HepG2 (cell line): ENCODE data around the gene SYN1. TPM values are rescaled to one million over a fixed set of nuclear protein-coding genes. Genes with fewer than 3 reads are reported as not detected.

Experiments used
- ATAC-seq: fragments of 200-7000 bp; cut with Tn5 transposase; 3 replicates; pipeline ENCODE4 v1.9.1; 2020; ENCODE audit warnings: mild to moderate bottlenecking, moderate library complexity
- BruUV-seq: library from RNA; stranded (reverse); fragments of 400-500 nt; replicated peaks from 2 replicates; lab custom pipeline; 2021; lab: Mats Ljungman, UMichigan
- CTCF ChIA-PET: fragments of 300-600 bp; formaldehyde crosslinking; extraction: SDS; loops from one replicate; lab custom pipeline; 2021; ENCODE audit warnings: low total read pairs, inconsistent platforms, low intra/inter-chr PET ratio; lab: Yijun Ruan, JAX
- POLR2A ChIA-PET: fragments of 350-600 bp; sonication (Branson Sonifier 250); formaldehyde crosslinking; loops from one replicate; lab custom pipeline; 2020; ENCODE audit warnings: antibody characterized with exemption, inconsistent platforms; lab: Yijun Ruan, JAX
- DNase-seq: peaks from one replicate; pipeline ENCODE4 v3.0.0-alpha.2; 2015; ENCODE audit warnings: low spot score
- FAIRE-seq: peaks from 3 replicates; lab custom pipeline; 2011; peaks lifted over from hg19 to GRCh38; lab: Jason Lieb, UNC
- H2AFZ ChIP-seq: one replicate; pipeline ENCODE4 v1.6.1; 2011; ENCODE audit warnings: low read length, inconsistent platforms
- H3K27ac ChIP-seq: fragments of 300-600 bp; 3 replicates; pipeline ENCODE4 v1.8.0; 2011; ENCODE audit warnings: mixed run types, mild to moderate bottlenecking, mixed read lengths, low read length, inconsistent platforms; ENCODE audit not compliant: insufficient read depth; ENCODE audit errors: extremely low read length
- H3K27me3 ChIP-seq, 2 experiments: fragments of 200-600 bp in 1 of 2; 2 replicates in 1 of 2; 3 replicates in 1 of 2; pipeline versions ENCODE4 v1.6.0 to v1.8.0; 2011; ENCODE audit warnings: low read length in 2 of 2, mild to moderate bottlenecking in 2 of 2, moderate library complexity in 2 of 2, inconsistent platforms in 1 of 2; ENCODE audit not compliant: insufficient read depth in 2 of 2, control insufficient read depth in 1 of 2
- H3K36me3 ChIP-seq, 2 experiments: fragments of 200-600 bp in 1 of 2; replicated peaks in 1 of 2; 2 replicates in 1 of 2; 3 replicates in 1 of 2; pipeline versions ENCODE4 v1.5.1 to v1.8.0; 2011; ENCODE audit warnings: low read length in 2 of 2, inconsistent platforms in 1 of 2; ENCODE audit not compliant: insufficient read depth in 2 of 2, control insufficient read depth in 1 of 2
- H3K4me1 ChIP-seq: 2 replicates; pipeline ENCODE4 v1.5.1; 2012; ENCODE audit warnings: low read length, inconsistent platforms; ENCODE audit not compliant: insufficient read depth
- H3K4me2 ChIP-seq: 2 replicates; pipeline ENCODE4 v1.6.0; 2011; ENCODE audit warnings: low read depth, low read length, inconsistent platforms
- H3K4me3 ChIP-seq, 3 experiments: fragments of 200-600 bp in 1 of 3; sonication (generic), shearing (Covaris generic) in 1 of 3; replicated peaks in 1 of 3; 2 replicates each; pipeline ENCODE4 v1.5.1; 2011 to 2016; ENCODE audit warnings: low read length in 3 of 3, inconsistent platforms in 2 of 3, low read depth in 2 of 3, mild to moderate bottlenecking in 2 of 3, control low read depth in 1 of 3, mixed read lengths in 1 of 3; ENCODE audit not compliant: insufficient read depth in 1 of 3
- H3K79me2 ChIP-seq: one replicate; pipeline ENCODE4 v1.6.1; 2011; ENCODE audit warnings: low read length, inconsistent platforms; ENCODE audit not compliant: insufficient read depth
- H3K9ac ChIP-seq: 2 replicates; pipeline ENCODE4 v1.6.0; 2011; ENCODE audit warnings: mild to moderate bottlenecking, low read depth, low read length, inconsistent platforms; ENCODE audit not compliant: insufficient read depth
- H3K9me3 ChIP-seq: 2 replicates; pipeline ENCODE4 v1.5.1; 2012; ENCODE audit warnings: mild to moderate bottlenecking, low read length
- H4K20me1 ChIP-seq: 2 replicates; pipeline ENCODE4 v1.6.0; 2011; ENCODE audit warnings: inconsistent platforms, mild to moderate bottlenecking, low read length, moderate library complexity; ENCODE audit not compliant: insufficient read depth
- NBN ChIP-seq: fragments of 450-650 bp; conservative IDR thresholded peaks from 2 replicates; pipeline ENCODE4 v1.6.1; 2017
- NKX3-1 ChIP-seq: sonication (generic); formaldehyde crosslinking; IDR thresholded peaks from 2 replicates; pipeline ENCODE4 v1.5.0; 2020; ENCODE audit warnings: missing genetic modification reagents
- SIX4 ChIP-seq: sonication (generic); formaldehyde crosslinking; IDR thresholded peaks from 2 replicates; pipeline ENCODE4 v1.4.0; 2020; ENCODE audit warnings: missing genetic modification reagents
- SNAPC5 ChIP-seq: sonication (generic); formaldehyde crosslinking; IDR thresholded peaks from 2 replicates; pipeline ENCODE4 v1.8.1; 2023; ENCODE audit warnings: mild to moderate bottlenecking, missing genetic modification reagents, borderline replicate concordance
- TOE1 ChIP-seq: sonication (generic); formaldehyde crosslinking; IDR thresholded peaks from 2 replicates; pipeline ENCODE4 v1.4.0; 2020; ENCODE audit warnings: mild to moderate bottlenecking, missing genetic modification reagents
- ZFP91 ChIP-seq: sonication (generic); formaldehyde crosslinking; IDR thresholded peaks from 2 replicates; pipeline ENCODE4 v1.9.0; 2022; ENCODE audit warnings: missing genetic modification reagents, mild to moderate bottlenecking, borderline replicate concordance
- WGBS: methylation state at CpG from one replicate; pipeline ENCODE4 v1.1.6; 2017; ENCODE audit warnings: low lambda C conversion rate; 5-methylcytosine and 5-hydroxymethylcytosine counted together
- in situ Hi-C: cut with HindIII; loops from 2 replicates; pipeline ENCODE4 v1.10.0; 2017; ENCODE audit warnings: low pct_unique_long_range_greater_than_20kb; ENCODE audit not compliant: extremely low pct_ligation_motif_present
- intact Hi-C: fragments of 100-400 bp; cut with micrococcal nuclease; formaldehyde crosslinking; loops from one replicate; pipeline ENCODE4 v1.10.0; 2022; ENCODE audit not compliant: unreplicated experiment
- polyA plus RNA-seq, 8 experiments: library from polyadenylated mRNA; depleted of rRNA in 3 of 8; stranded (reverse) in 7 of 8; unstranded in 1 of 8; fragments of >200 nt; fragmentation: Illumina TruSeq in 4 of 8; extraction: Trizol in 4 of 8; gene quantifications; 2 replicates each; pipeline versions ENCODE4 v1.2.1 to v1.2.3, GENCODE V29; 2011 to 2016; ENCODE audit warnings: low read depth in 4 of 8, missing spikeins in 1 of 8, mixed read lengths in 1 of 8; ENCODE audit not compliant: insufficient read depth in 1 of 8
- total RNA-seq, 5 experiments: library from RNA; depleted of rRNA; stranded (reverse); fragments of >200 nt; fragmentation: Illumina TruSeq; extraction: Trizol; gene quantifications; 2 replicates each; pipeline ENCODE4 v1.2.3, GENCODE V29; 2016; ENCODE audit warnings: low read depth in 1 of 5
- TF ChIP-seq, protein P1 (sequence below): sonication (generic); formaldehyde crosslinking; IDR thresholded peaks from 2 replicates; pipeline ENCODE4 v1.4.0; 2020; ENCODE audit warnings: missing genetic modification reagents, borderline replicate concordance
- TF ChIP-seq, protein P2 (sequence below): IDR thresholded peaks from 2 replicates; pipeline ENCODE4 v1.6.1; 2016; ENCODE audit warnings: low read depth, missing genetic modification reagents, missing compliant biosample characterization
- TF ChIP-seq, protein P3 (sequence below): sonication (generic); formaldehyde crosslinking; IDR thresholded peaks from 2 replicates; pipeline ENCODE4 v1.5.0; 2020; ENCODE audit warnings: missing genetic modification reagents

SYN1 gene
- total and polyA plus RNA-seq, 2 of the 13 experiments (the other 11 are each of a cell fraction or from before 2014, with no cell fraction given): not detected

DNA sequence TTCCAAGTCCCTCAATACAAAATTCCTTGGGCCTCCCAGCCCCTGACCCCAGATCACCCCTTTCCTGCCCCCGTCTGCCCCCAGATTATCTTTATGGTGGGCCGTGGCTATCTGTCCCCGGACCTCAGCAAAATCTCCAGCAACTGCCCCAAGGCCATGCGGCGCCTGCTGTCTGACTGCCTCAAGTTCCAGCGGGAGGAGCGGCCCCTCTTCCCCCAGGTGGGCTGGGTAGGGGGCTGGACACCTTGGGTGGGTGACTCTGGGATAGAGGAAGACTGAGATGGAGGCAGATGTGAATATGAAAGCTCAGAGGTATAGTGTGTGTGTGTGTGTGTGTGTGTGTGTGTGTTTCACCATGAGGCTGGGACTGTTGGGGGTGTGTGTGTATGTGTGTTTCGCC, 48.9 kb downstream of the SYN1 start:
- CTCF ChIA-PET: no interaction called here
- FAIRE-seq: no peak
- no peak overlapping the region for H2AFZ ChIP-seq
- no peaks in the 10 kb centered on the region for H3K9me3 ChIP-seq
- no peak overlapping the region for H3K9ac ChIP-seq
- BruUV-seq: no TSS peak
- in situ Hi-C loops (no loop called here), intact Hi-C loops (no loop called here)
- H3K79me2 ChIP-seq: no peaks in the 10 kb centered on the region
- ATAC-seq: no peak
- 95% methylated on average over 8 of the region's 8 CpGs for whole genome bisulfite sequencing
- no peaks in the 10 kb centered on the region for H4K20me1 ChIP-seq
- H3K4me1 ChIP-seq: no peaks in the 10 kb centered on the region
- H3K27me3 ChIP-seq: no peaks in the 10 kb centered on the region
- no peak overlapping the region for H3K4me3 ChIP-seq
- POLR2A ChIA-PET: no interaction called here
- H3K4me2 ChIP-seq: no peak overlapping the region
- TF ChIP-seq SNAPC5 (CRISPR knock-in tag) (no peak), ZFP91 (CRISPR knock-in tag) (no peak), NBN (no peak), TOE1 (CRISPR knock-in tag) (no peak), NKX3-1 (CRISPR knock-in tag) (no peak), SIX4 (no peak)
- TF ChIP-seq, protein P1, sequence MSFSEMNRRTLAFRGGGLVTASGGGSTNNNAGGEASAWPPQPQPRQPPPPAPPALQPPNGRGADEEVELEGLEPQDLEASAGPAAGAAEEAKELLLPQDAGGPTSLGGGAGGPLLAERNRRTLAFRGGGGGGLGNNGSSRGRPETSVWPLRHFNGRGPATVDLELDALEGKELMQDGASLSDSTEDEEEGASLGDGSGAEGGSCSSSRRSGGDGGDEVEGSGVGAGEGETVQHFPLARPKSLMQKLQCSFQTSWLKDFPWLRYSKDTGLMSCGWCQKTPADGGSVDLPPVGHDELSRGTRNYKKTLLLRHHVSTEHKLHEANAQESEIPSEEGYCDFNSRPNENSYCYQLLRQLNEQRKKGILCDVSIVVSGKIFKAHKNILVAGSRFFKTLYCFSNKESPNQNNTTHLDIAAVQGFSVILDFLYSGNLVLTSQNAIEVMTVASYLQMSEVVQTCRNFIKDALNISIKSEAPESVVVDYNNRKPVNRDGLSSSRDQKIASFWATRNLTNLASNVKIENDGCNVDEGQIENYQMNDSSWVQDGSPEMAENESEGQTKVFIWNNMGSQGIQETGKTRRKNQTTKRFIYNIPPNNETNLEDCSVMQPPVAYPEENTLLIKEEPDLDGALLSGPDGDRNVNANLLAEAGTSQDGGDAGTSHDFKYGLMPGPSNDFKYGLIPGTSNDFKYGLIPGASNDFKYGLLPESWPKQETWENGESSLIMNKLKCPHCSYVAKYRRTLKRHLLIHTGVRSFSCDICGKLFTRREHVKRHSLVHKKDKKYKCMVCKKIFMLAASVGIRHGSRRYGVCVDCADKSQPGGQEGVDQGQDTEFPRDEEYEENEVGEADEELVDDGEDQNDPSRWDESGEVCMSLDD (CRISPR knock-in tag): no peak
- TF ChIP-seq, protein P2, sequence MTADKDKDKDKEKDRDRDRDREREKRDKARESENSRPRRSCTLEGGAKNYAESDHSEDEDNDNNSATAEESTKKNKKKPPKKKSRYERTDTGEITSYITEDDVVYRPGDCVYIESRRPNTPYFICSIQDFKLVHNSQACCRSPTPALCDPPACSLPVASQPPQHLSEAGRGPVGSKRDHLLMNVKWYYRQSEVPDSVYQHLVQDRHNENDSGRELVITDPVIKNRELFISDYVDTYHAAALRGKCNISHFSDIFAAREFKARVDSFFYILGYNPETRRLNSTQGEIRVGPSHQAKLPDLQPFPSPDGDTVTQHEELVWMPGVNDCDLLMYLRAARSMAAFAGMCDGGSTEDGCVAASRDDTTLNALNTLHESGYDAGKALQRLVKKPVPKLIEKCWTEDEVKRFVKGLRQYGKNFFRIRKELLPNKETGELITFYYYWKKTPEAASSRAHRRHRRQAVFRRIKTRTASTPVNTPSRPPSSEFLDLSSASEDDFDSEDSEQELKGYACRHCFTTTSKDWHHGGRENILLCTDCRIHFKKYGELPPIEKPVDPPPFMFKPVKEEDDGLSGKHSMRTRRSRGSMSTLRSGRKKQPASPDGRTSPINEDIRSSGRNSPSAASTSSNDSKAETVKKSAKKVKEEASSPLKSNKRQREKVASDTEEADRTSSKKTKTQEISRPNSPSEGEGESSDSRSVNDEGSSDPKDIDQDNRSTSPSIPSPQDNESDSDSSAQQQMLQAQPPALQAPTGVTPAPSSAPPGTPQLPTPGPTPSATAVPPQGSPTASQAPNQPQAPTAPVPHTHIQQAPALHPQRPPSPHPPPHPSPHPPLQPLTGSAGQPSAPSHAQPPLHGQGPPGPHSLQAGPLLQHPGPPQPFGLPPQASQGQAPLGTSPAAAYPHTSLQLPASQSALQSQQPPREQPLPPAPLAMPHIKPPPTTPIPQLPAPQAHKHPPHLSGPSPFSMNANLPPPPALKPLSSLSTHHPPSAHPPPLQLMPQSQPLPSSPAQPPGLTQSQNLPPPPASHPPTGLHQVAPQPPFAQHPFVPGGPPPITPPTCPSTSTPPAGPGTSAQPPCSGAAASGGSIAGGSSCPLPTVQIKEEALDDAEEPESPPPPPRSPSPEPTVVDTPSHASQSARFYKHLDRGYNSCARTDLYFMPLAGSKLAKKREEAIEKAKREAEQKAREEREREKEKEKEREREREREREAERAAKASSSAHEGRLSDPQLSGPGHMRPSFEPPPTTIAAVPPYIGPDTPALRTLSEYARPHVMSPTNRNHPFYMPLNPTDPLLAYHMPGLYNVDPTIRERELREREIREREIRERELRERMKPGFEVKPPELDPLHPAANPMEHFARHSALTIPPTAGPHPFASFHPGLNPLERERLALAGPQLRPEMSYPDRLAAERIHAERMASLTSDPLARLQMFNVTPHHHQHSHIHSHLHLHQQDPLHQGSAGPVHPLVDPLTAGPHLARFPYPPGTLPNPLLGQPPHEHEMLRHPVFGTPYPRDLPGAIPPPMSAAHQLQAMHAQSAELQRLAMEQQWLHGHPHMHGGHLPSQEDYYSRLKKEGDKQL (CRISPR knock-in tag): no peak
- TF ChIP-seq, protein P3, sequence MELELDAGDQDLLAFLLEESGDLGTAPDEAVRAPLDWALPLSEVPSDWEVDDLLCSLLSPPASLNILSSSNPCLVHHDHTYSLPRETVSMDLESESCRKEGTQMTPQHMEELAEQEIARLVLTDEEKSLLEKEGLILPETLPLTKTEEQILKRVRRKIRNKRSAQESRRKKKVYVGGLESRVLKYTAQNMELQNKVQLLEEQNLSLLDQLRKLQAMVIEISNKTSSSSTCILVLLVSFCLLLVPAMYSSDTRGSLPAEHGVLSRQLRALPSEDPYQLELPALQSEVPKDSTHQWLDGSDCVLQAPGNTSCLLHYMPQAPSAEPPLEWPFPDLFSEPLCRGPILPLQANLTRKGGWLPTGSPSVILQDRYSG (CRISPR knock-in tag): no peak
- H3K27ac ChIP-seq: no peak overlapping the region
- DNase-seq: no peak
- H3K36me3 ChIP-seq: peaks cover 0 to 19% of the 10 kb centered on the region in 2 experiments; a peak in 2 of 5 replicates
